ENCODE results near the gene GPR3.

The GPR3 gene

GRCh38 chr1:27392096-27392777, at the start of gene GPR3:
GPR3 (plus strand) TSS chr1:27392622; CDS start chr1:27393799, 1,177 bp downstream.
- no peak for DNase-seq

- DNase-seq: no peak
Measured at GRCh38 chr1:27342778-27343638, 49.4 kb upstream of the GPR3 start.

DNA sequence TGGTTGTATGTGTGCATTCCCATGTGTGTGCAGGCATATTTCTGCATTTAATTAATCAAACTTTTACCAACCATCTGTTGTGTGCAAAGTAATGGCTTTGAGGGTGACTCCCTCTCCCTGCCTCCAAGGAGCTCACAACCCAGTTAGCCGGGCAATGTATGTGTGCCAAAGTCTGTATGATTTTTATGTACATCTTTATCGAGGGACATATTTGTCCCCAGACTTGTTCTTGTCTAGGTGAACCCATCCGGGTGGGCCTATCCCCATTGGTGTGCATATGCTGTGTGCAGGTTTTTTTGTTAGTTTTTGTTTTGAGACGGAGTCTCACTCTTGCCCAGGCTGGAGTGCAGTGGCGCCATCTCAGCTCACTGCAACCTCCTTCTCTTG, 48.8 kb upstream of the GPR3 start:
- DNase-seq: no peak

- no peak for DNase-seq
Measured at GRCh38 chr1:27345272-27345671, 47.1 kb upstream of the GPR3 start.

- no peak for DNase-seq
Measured at GRCh38 chr1:27346357-27346756, 46.1 kb upstream of the GPR3 start.

- no peak for DNase-seq
Measured at GRCh38 chr1:27346991-27347624, 45.3 kb upstream of the GPR3 start.

DNA sequence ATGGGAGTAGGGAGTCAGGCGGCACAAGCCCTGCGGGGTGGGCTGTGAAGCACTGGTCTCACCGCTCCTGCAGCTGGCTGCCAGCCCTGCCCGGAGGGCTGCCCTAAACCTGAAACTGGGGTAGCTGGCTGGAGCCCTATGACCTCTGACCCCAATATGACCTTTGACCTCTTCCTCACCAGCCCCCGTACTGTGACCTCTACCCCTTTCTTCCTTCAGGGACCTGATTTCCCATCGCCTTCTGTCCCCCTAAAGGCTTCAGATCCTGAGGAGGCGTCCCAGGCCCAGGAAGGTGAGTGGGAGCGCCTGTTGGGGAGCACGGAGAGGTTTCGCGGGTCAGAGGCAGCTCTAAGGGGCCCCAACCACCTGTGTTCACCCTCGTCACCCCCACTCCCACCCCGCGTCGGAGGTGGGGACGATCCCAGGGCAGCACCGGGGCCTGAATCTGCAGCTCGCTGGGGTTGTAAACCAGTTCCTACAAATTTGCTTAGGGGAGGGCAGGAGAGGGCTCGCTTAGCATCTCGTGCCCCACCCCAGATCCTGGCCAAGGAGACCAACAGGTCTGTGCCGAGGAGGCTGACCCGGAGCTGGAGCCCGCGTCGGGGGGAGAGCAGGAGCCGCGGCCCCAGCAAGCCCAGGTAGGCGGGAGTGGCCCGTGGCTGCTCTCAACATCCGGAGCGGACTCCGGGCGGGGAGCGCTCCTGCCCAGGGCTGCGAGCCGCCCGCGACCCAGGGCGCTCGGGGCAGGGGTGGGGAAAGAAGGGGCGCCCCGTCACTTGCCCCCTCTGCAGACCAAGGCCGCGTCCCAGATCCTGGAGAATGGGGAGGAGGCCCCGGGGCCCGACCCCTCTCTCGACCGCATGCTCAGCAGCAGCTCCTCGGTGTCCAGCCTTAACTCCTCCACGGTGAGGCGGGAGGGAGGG, 43.3 kb upstream of the GPR3 start:
- no peak for DNase-seq

- no peak for DNase-seq
Measured at GRCh38 chr1:27349784-27350662, 42.4 kb upstream of the GPR3 start.

- DNase-seq: no peak
Measured at GRCh38 chr1:27350663-27351540, 41.5 kb upstream of the GPR3 start.

- DNase-seq: no peak
Measured at GRCh38 chr1:27351541-27352107, 40.8 kb upstream of the GPR3 start.

DNA sequence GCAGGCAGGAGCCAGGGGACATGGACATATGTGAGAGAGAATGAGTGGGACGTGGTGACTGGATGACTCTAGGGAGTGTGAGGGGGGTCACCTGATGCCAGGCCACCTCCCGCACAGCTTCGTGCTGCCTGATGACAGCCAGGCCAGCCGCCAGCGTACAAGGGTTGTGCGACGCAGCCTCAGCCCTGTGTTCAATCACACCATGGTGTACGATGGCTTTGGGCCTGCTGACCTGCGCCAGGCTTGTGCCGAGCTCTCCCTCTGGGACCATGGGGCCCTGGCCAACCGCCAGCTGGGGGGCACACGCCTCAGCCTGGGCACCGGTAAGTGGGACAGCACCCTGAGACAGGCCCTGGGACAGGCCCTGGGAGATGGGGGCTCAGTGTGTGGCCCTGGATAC, 39.3 kb upstream of the GPR3 start:
- DNase-seq: no peak

DNA sequence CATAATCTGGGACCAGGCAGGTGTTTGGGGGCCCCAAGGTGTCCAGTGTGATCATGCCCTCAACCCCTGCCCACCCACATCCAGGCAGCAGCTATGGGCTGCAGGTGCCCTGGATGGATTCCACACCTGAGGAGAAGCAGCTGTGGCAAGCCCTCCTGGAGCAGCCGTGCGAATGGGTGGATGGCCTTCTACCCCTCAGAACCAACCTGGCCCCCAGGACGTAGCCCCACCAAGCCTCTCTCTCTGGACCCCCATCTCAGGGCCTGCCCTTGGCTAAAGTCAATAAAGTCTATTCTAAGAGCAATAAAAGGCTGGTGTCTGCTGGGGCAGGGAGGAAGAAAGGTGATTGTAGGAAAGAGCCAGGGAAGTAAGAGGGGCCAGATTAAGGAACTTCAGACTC, 38.8 kb upstream of the GPR3 start:
- no peak for DNase-seq

DNA sequence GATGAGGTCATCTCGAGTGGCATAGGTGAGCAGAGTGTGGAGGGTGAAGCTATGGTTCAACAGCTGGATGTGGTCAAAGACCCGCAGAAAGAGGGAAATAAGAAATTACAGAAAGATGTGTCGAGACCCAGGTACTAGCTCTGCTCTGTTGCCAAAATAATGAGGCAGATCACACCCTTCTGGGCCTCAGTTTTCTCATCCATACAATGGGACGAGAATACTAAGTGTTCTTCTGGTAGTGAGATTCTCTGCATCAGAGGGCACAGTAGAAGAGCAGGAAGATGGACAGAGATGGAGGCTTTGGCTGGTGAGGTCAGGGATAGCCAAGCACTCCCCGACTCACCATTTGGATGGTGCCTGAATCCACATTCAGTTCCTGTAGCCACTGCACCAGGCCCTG, 36.7 kb upstream of the GPR3 start:
- no peak for DNase-seq

DNA sequence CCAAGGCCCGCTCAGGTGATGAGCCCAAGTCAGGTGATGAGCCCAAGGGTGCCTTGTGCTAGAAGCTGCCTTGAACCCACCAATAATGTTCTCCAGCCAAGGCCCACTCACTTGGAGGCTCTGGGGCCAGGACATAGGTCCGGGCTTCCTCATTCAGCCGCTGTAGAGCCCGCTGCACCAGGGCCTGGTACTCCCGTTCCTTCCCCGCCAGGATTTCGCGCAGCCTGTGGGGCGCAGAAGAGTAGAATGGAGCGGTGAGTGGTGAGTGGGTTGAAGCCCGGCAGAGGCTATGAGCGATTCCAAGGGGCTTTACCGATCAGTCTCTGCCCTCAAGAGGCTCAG, 36.2 kb upstream of the GPR3 start:
- no peak for DNase-seq

DNA sequence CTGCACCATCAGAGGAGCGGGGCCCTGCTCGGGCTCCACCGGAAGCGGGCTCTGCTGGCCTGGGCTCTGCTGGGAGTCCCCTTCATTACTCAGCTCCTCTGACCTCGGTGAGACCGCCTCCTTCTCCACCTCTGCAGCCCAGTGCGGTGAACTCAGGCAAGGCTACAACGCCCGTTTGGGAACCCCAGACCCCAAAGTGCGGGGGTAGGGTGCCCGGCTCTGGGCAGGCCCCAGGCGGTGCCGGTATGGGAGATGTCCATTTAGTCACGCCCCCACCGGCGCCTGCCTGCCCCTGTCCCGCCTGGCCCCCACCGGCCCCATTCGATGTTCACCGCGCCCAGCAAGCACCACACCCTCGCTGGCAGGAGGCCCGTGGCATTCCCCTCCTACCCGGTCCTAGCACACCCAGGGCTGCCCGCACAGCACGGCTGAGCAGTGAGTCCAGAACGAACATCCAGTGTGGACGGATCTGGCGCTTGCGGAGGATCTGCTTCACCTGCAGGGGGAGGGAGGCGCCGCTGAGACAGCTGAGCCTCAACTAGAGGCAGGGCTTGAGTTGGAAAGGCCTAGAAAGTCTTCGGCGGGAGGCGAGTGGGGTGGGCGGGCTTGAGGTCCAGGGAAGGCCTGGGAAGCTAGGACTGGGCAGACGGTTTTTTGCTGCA, 35.7 kb upstream of the GPR3 start:
- DNase-seq: no peak

DNA sequence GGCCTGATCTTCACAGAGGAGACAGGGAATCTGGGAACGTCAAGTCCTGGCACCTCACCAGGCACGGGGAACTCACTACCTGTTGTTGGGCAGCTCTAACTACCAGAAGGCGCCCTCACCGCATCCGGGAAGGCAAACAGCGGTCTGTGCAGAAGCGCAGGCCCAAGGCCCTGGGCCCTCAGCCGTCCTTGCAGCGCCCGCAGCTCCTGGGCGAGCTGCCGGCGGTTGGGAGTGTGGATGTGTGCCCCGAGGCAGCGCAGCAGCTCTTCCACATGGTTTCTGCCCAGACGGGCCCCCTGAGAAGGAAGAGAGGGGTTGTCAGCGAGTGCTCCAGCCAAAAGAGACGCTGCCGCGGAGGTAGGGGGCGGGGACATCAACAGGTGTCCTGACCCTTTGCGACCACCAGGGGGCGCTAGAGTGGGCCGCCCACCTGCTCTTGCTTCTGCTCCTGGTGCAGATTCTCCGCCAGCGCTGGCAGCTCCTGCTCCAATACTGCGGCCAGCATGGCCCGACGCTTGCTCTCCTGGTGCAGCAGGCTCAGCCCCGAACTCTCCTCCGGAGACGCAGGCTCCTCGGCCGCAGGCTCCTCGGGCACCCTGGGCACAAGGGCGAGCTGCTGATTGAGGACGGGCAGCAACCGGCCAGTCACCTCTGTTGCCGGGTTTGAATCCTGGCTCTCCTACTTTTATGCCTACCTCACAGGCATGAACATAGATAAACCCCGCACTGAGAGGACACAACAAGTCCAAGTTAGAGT, 35.0 kb upstream of the GPR3 start:
- DNase-seq: no peak

GRCh38 chr1:27358038-27358927, 34.1 kb upstream of the GPR3 start:
- DNase-seq: no peak

- DNase-seq: no peak
Measured at GRCh38 chr1:27358928-27359313, 33.5 kb upstream of the GPR3 start.

All from NCI-H2081 treated with DMSO at 0.1 percent for 48 hours (cell line).